ENCODE data around the gene BARHL1.

Gene BARHL1

GRCh38 chr9:132632413-132633129, 50.2 kb downstream of the BARHL1 start:
- ChIA-PET CTCF (interaction anchor here (0.6 kb wide), 1 partner anchor 17 kb away, joined by 3 read pairs; no protein-coding TSS in a partner anchor), POLR2A (no interaction called here)
- TF ChIP-seq MYNN (tag by site-specific recombination; IDR thresholded peaks at IDR 0.05; ENCODE audit: borderline replicate concordance) (no peak), ZFHX2 (tag by site-specific recombination; conservative IDR thresholded peaks at IDR 0.05) (0 out of 2 replicates have a peak, but pooled peaks have one; percentile 24)
- H3K36me3 ChIP-seq (ENCODE audit: control insufficient read depth in 2 of 2, insufficient read depth in 1 of 2, low read length in 2 of 2), result peaks cover 0 to 60% of the 10 kb centered on the region in 2 experiments; a peak in 1 of 3 replicates
- no peak overlapping the region for H3K4me3 ChIP-seq (ENCODE audit: low read depth, low read length)
- no peaks in the 10 kb centered on the region for H3K4me1 ChIP-seq (ENCODE audit: control insufficient read depth, insufficient read depth, low read length)
- H3K27ac ChIP-seq (ENCODE audit: extremely low read depth, low read depth, low read length), result no peak overlapping the region
- H3K9me3 ChIP-seq (ENCODE audit: control insufficient read depth, insufficient read depth, low read depth, low read length), result no peaks in the 10 kb centered on the region

GRCh38 chr9:132634327-132634726, 51.9 kb downstream of the BARHL1 start:
- H3K4me3 ChIP-seq (ENCODE audit: low read depth, low read length), result no peak overlapping the region
- H3K4me1 ChIP-seq (ENCODE audit: control insufficient read depth, insufficient read depth, low read length), result no peaks in the 10 kb centered on the region
- peaks cover 0 to 60% of the 10 kb centered on the region in 2 experiments; a peak in 1 of 3 replicates for H3K36me3 ChIP-seq (ENCODE audit: control insufficient read depth in 2 of 2, insufficient read depth in 1 of 2, low read length in 2 of 2)
- H3K9me3 ChIP-seq (ENCODE audit: control insufficient read depth, insufficient read depth, low read depth, low read length), result no peaks in the 10 kb centered on the region
- no peak overlapping the region for H3K27ac ChIP-seq (ENCODE audit: extremely low read depth, low read depth, low read length)
- 0 out of 2 replicates have a peak, but pooled peaks have one; percentile 17 for TF ChIP-seq ZNF362 (tag by site-specific recombination; IDR thresholded peaks at IDR 0.05)
- TF ChIP-seq REST (tag by site-specific recombination; IDR thresholded peaks at IDR 0.05), result no peak
- POLR2A ChIA-PET, result no interaction called here
- CTCF ChIA-PET, result no interaction called here

GRCh38 chr9:132637351-132637750, 54.9 kb downstream of the BARHL1 start:
- CTCF ChIA-PET, result no interaction called here

GRCh38 chr9:132637801-132638200, 55.4 kb downstream of the BARHL1 start:
- peaks cover 2 to 63% of the 10 kb centered on the region in 2 experiments for H3K36me3 ChIP-seq (ENCODE audit: control insufficient read depth in 2 of 2, insufficient read depth in 1 of 2, low read length in 2 of 2)
- POLR2A ChIA-PET, result no interaction called here
- CTCF ChIA-PET, result no interaction called here
- H3K4me1 ChIP-seq (ENCODE audit: control insufficient read depth, insufficient read depth, low read length), result no peaks in the 10 kb centered on the region
- H3K9me3 ChIP-seq (ENCODE audit: control insufficient read depth, insufficient read depth, low read depth, low read length), result no peaks in the 10 kb centered on the region
- H3K27ac ChIP-seq (ENCODE audit: extremely low read depth, low read depth, low read length), result no peak overlapping the region
- no peak overlapping the region for H3K4me3 ChIP-seq (ENCODE audit: low read depth, low read length)
- TF ChIP-seq ZFP69B (tag by site-specific recombination; IDR thresholded peaks at IDR 0.05), result no peak
- no peak for TF ChIP-seq YY2 (tag by site-specific recombination; IDR thresholded peaks at IDR 0.05)
- TF ChIP-seq ZNF155 (tag by site-specific recombination; IDR thresholded peaks at IDR 0.05), result no peak
- TF ChIP-seq ZNF544 (tag by site-specific recombination; IDR thresholded peaks at IDR 0.05), result no peak
- no peak for TF ChIP-seq PRDM10 (tag by site-specific recombination; IDR thresholded peaks at IDR 0.05)

More at GRCh38 chr9:132637351-132637750, 54.9 kb downstream of the BARHL1 start:
- no peak overlapping the region for H3K27ac ChIP-seq (ENCODE audit: extremely low read depth, low read depth, low read length)
- POLR2A ChIA-PET, result no interaction called here
- H3K9me3 ChIP-seq (ENCODE audit: control insufficient read depth, insufficient read depth, low read depth, low read length), result no peaks in the 10 kb centered on the region
- peaks cover 0 to 61% of the 10 kb centered on the region in 2 experiments for H3K36me3 ChIP-seq (ENCODE audit: control insufficient read depth in 2 of 2, insufficient read depth in 1 of 2, low read length in 2 of 2)
- no peaks in the 10 kb centered on the region for H3K4me1 ChIP-seq (ENCODE audit: control insufficient read depth, insufficient read depth, low read length)
- H3K4me3 ChIP-seq (ENCODE audit: low read depth, low read length), result no peak overlapping the region
- TF ChIP-seq ZNF510 (tag by site-specific recombination; IDR thresholded peaks at IDR 0.05; ENCODE audit: insufficient replicate concordance), result no peak
- TF ChIP-seq ZNF626 (tag by site-specific recombination; IDR thresholded peaks at IDR 0.05), result no peak
